CD4-positive, alpha-beta T cell (primary cell): ENCODE measurements around the gene PCDHGB3. TPM values are rescaled to one million over a fixed set of nuclear protein-coding genes. Genes with fewer than 3 reads are reported as not detected.
"Not testable (repeated sequence)": the region's sequence is repeated elsewhere in the genome, so short reads cannot be mapped to it uniquely, and the experiment has no call there.

Experiments
- ATAC-seq: fragments of 200-7000 bp; cut with Tn5 transposase; one replicate; pipeline ENCODE4 v1.10.0; 2022; ENCODE audit warnings: mild to moderate bottlenecking; ENCODE audit not compliant: poor library complexity
- CTCF ChIA-PET: fragments of 350-600 bp; sonication (Branson Sonifier 250); formaldehyde crosslinking; loops from one replicate; lab custom pipeline; 2021; ENCODE audit warnings: antibody characterized with exemption, inconsistent platforms; lab: Charles Lee
- POLR2A ChIA-PET: fragments of 350-600 bp; sonication (Branson Sonifier 250); formaldehyde crosslinking; loops from one replicate; lab custom pipeline; 2021; ENCODE audit warnings: antibody characterized with exemption, inconsistent platforms; lab: Charles Lee
- DNase-seq, 14 experiments: peaks; one replicate each; pipeline ENCODE4 v3.0.0-alpha.2; 2013 to 2020; ENCODE audit warnings: mixed read lengths in 2 of 14
- H3K27ac ChIP-seq, 2 donors: one replicate each; pipeline versions ENCODE4 v1.5.1 to v1.7.0; 2013; ENCODE audit warnings: low read length in 2 of 2, low read depth in 1 of 2, mild to moderate bottlenecking in 1 of 2
- H3K27me3 ChIP-seq, 2 experiments: 1 replicate in 1 of 2; 2 replicates in 1 of 2; pipeline versions ENCODE4 v1.6.1 to v1.7.0; 2013; ENCODE audit warnings: low read length in 2 of 2, control low read depth in 1 of 2, mild to moderate bottlenecking in 1 of 2, moderate library complexity in 1 of 2; ENCODE audit not compliant: insufficient read depth in 2 of 2, control insufficient read depth in 1 of 2
- H3K36me3 ChIP-seq: one replicate; pipeline ENCODE4 v1.6.1; 2013; ENCODE audit warnings: low read length, control low read depth; ENCODE audit not compliant: insufficient read depth
- H3K4me1 ChIP-seq: one replicate; pipeline ENCODE4 v1.6.1; 2013; ENCODE audit warnings: low read length, control low read depth; ENCODE audit not compliant: insufficient read depth
- H3K4me3 ChIP-seq: one replicate; pipeline ENCODE4 v1.5.1; 2013; ENCODE audit warnings: mild to moderate bottlenecking, low read length, moderate library complexity
- H3K9me3 ChIP-seq, 2 experiments: 1 replicate in 1 of 2; 2 replicates in 1 of 2; pipeline versions ENCODE4 v1.6.1 to v1.7.0; 2013; ENCODE audit warnings: low read length in 2 of 2, mild to moderate bottlenecking in 2 of 2, control low read depth in 1 of 2, moderate library complexity in 1 of 2; ENCODE audit not compliant: control insufficient read depth in 1 of 2, insufficient read depth in 1 of 2
- H3K27ac Mint-ChIP-seq: one replicate; pipeline ENCODE4 v1.8.0; 2020; ENCODE audit warnings: mixed read lengths
- H3K27me3 Mint-ChIP-seq: one replicate; pipeline ENCODE4 v1.8.0; 2021; ENCODE audit warnings: mixed read lengths
- H3K36me3 Mint-ChIP-seq: one replicate; pipeline ENCODE4 v1.8.0; 2021; ENCODE audit warnings: low read depth, mixed read lengths
- H3K4me1 Mint-ChIP-seq: one replicate; pipeline ENCODE4 v1.8.0; 2021; ENCODE audit warnings: low read depth, mixed read lengths
- H3K4me3 Mint-ChIP-seq: one replicate; pipeline ENCODE4 v1.8.0; 2020; ENCODE audit warnings: mild to moderate bottlenecking, mixed read lengths
- H3K9me3 Mint-ChIP-seq: one replicate; pipeline ENCODE4 v1.8.0; 2020; ENCODE audit warnings: mixed read lengths
- intact Hi-C, 2 experiments: fragments of 100-400 bp; cut with DNase I in 1 of 2; cut with micrococcal nuclease in 1 of 2; formaldehyde crosslinking; loops; one replicate each; pipeline versions ENCODE4 v1.15.1 to v1.9.0; 2023 to 2025; cut with DNase I, micrococcal nuclease
- total RNA-seq, 174 experiments: library from RNA in 2 of 174; stranded (reverse) in 2 of 174; gene quantifications; one replicate each; pipeline ENCODE4 v1.2.3 and lab custom pipeline; 2021 to 2026
- TF ChIP-seq, protein P1 (sequence below): fragments of 200-600 bp; IDR thresholded peaks from one replicate; pipeline ENCODE4 v1.8.0; 2022; ENCODE audit warnings: antibody characterized with exemption, mild to moderate bottlenecking

The PCDHGB3 gene
- total RNA-seq, 2 experiments from 2014 or later, result 0.11 to 0.28 TPM

DNA sequence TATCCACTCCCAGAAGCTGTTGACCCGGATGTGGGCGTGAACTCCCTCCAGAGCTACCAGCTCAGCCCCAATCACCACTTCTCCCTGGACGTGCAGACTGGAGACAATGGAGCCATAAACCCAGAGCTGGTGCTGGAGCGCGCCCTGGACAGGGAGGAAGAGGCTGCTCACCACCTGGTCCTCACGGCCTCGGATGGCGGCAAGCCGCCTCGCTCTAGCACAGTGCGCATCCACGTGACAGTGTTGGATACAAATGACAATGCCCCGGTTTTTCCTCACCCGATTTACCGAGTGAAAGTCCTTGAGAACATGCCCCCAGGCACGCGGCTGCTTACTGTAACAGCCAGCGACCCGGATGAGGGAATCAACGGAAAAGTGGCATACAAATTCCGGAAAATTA is 23.2 kb downstream of the PCDHGB3 start:
- H3K9me3 Mint-ChIP-seq, result peaks cover 19% of the 10 kb centered on the region
- TF ChIP-seq, protein P1, sequence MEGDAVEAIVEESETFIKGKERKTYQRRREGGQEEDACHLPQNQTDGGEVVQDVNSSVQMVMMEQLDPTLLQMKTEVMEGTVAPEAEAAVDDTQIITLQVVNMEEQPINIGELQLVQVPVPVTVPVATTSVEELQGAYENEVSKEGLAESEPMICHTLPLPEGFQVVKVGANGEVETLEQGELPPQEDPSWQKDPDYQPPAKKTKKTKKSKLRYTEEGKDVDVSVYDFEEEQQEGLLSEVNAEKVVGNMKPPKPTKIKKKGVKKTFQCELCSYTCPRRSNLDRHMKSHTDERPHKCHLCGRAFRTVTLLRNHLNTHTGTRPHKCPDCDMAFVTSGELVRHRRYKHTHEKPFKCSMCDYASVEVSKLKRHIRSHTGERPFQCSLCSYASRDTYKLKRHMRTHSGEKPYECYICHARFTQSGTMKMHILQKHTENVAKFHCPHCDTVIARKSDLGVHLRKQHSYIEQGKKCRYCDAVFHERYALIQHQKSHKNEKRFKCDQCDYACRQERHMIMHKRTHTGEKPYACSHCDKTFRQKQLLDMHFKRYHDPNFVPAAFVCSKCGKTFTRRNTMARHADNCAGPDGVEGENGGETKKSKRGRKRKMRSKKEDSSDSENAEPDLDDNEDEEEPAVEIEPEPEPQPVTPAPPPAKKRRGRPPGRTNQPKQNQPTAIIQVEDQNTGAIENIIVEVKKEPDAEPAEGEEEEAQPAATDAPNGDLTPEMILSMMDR, result no peak
- peaks cover 86% of the 10 kb centered on the region for H3K27me3 Mint-ChIP-seq
- Histone ChIP-seq H3K27me3 (peaks cover 53 to 87% of the 10 kb centered on the region in 2 experiments), H3K4me1 (no peaks in the 10 kb centered on the region), H3K9me3 (peaks cover 47 to 54% of the 10 kb centered on the region in 2 experiments), H3K4me3 (no peak overlapping the region), H3K27ac (no peak overlapping the region), H3K36me3 (no peaks in the 10 kb centered on the region)
- intact Hi-C loops, result no loop called here
- no peak overlapping the region for H3K4me3 Mint-ChIP-seq
- DNase-seq (no peak), ATAC-seq (no peak)
- H3K4me1 Mint-ChIP-seq, result no peaks in the 10 kb centered on the region
- CTCF ChIA-PET, result no interaction called here
- POLR2A ChIA-PET, result no interaction called here
- peaks cover 20% of the 10 kb centered on the region for H3K36me3 Mint-ChIP-seq
- no peak overlapping the region for H3K27ac Mint-ChIP-seq

DNA sequence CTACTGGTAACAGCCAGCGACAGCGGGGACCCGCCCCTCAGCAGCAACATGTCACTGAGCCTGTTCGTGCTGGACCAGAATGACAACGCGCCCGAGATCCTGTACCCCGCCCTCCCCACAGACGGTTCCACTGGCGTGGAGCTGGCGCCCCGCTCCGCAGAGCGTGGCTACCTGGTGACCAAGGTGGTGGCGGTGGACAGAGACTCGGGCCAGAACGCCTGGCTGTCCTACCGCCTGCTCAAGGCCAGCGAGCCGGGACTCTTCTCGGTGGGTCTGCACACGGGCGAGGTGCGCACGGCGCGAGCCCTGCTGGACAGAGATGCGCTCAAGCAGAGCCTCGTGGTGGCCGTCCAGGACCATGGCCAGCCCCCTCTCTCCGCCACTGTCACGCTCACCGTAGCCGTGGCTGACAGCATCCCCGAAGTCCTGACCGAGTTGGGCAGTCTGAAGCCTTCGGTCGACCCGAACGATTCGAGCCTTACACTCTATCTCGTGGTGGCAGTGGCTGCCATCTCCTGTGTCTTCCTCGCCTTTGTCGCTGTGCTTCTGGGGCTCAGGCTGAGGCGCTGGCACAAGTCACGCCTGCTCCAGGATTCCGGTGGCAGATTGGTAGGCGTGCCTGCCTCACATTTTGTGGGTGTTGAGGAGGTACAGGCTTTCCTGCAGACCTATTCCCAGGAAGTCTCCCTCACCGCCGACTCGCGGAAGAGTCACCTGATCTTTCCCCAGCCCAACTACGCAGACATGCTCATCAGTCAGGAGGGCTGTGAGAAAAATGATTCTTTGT is 24.6 kb downstream of the PCDHGB3 start:
- Mint-ChIP-seq H3K9me3 (peaks cover 15% of the 10 kb centered on the region), H3K36me3 (peaks cover 30% of the 10 kb centered on the region), H3K27me3 (peaks cover 88% of the 10 kb centered on the region)
- H3K4me1 Mint-ChIP-seq, ATAC-seq, DNase-seq, H3K4me3 Mint-ChIP-seq, H3K27ac Mint-ChIP-seq, H3K27ac ChIP-seq, intact Hi-C loops, H3K4me1 ChIP-seq, POLR2A ChIA-PET, H3K36me3 ChIP-seq, H3K4me3 ChIP-seq: not testable (repeated sequence)
- Histone ChIP-seq H3K27me3 (peaks cover 49 to 85% of the 10 kb centered on the region in 2 experiments), H3K9me3 (peaks cover 49 to 55% of the 10 kb centered on the region in 2 experiments)
- CTCF ChIA-PET, result interaction anchor here (1.0 to 1.3 kb wide), 2 partner anchors 13 to 163 kb away, joined by 3 read pairs; partner anchors contain the start of gene PCDHGB6

DNA sequence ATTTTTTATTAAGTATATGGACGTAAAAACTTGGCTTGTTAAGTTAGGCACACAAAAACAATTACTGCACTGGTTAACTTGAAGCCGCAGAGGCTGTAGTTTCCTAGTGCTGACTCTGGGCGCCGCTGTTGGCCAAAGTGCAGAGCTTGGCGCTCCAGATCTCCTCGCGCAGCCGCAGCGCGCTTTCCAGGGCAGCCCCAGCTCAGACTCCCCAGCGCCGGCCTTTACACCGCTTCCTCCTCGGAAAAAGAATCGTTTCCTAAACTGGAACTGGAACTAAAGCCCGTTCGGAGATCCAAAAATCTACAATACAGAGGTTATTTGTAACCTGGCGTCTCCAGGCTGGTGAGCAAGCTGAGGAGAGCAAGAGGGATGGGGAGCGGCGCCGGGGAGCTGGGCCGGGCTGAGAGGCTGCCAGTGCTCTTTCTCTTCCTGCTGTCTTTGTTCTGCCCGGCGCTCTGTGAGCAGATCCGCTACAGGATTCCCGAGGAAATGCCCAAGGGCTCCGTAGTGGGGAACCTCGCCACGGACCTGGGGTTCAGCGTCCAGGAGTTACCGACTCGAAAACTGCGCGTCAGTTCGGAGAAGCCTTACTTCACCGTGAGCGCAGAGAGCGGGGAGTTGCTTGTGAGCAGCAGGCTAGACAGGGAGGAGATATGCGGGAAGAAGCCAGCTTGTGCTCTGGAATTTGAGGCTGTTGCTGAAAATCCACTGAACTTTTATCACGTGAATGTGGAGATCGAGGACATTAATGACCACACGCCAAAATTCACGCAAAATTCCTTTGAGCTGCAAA is 27.9 kb downstream of the PCDHGB3 start, which contains the start of gene PCDHGB5:
Gene PCDHGB5, plus strand, starts transcription at position 192 of the 796 bp plus-strand sequence. Its CDS starts 181 bp downstream, at position 373.
- ATAC-seq (peak; percentile 68), DNase-seq (peak in 6 of 14 experiments; percentile 34 to 50 (median 40))
- H3K4me3 ChIP-seq, H3K36me3 ChIP-seq, H3K27ac ChIP-seq, H3K4me1 ChIP-seq, H3K4me1 Mint-ChIP-seq, intact Hi-C loops, H3K27ac Mint-ChIP-seq: not testable (repeated sequence)
- peaks cover 10% of the 10 kb centered on the region for H3K9me3 Mint-ChIP-seq
- peaks cover 30 to 55% of the 10 kb centered on the region in 2 experiments for H3K9me3 ChIP-seq
- peaks cover 25% of the 10 kb centered on the region for H3K36me3 Mint-ChIP-seq
- H3K4me3 Mint-ChIP-seq, result peak within 1 kb of the TSS; percentile 11
- ChIA-PET CTCF (interaction anchor here (0.8 to 3.0 kb wide), 11 partner anchors 15 to 166 kb away, joined by 3 to 11 read pairs (median 6); partner anchors contain the start of genes PCDHGA1, PCDHGA10, PCDHGA5 and PCDHGB3), POLR2A (interaction anchor here (0.7 kb wide), 1 partner anchor 86 kb away, joined by 3 read pairs; the partner anchor contains the start of gene PCDHGC4)
- peaks cover 55 to 80% of the 10 kb centered on the region in 2 experiments for H3K27me3 ChIP-seq
- peaks cover 78% of the 10 kb centered on the region for H3K27me3 Mint-ChIP-seq
- TF ChIP-seq, protein P1, result peak; percentile 20
